ENCODE results near the gene DNAJB7. TPM values are rescaled to one million over a fixed set of nuclear protein-coding genes. Genes with fewer than 3 reads are reported as not detected.

DNAJB7 gene
- total and polyA plus RNA-seq, 2 donors (not counting 3 experiments of a cell fraction or from before 2014, with no cell fraction given), result not detected

DNA sequence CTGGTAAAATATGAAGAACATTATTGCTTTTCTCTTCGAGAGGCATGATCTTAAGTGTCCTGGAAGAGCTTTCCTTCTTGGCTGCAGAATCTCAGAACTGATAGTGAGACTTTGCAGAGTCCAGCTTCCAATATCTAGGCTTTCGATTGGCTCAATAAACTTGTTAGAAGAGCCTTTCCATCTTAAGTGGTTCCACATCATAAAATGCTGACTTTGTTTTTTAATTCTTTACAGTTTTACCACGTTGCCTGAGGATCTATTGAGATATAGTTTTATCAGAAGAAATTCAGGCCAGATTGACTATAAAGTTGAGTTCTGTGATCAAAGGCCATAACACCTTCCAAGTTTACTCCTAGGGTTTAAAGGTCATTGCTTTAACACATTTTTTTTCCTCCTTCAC lies 15.6 kb upstream of the DNAJB7 start:
- Histone ChIP-seq H3K27me3 (ENCODE audit: control insufficient read depth in 2 of 2, insufficient read depth in 2 of 2, low read length in 2 of 2) (no peaks in the 10 kb centered on the region), H4K20me1 (replicated peaks; ENCODE audit: control insufficient read depth, extremely low read depth, insufficient read depth, low read length) (no peaks in the 10 kb centered on the region), H3K79me2 (ENCODE audit: control insufficient read depth, insufficient read depth, low read length) (no peaks in the 10 kb centered on the region), H3K9ac (replicated peaks; ENCODE audit: extremely low read depth, insufficient read depth, low read length) (no peak overlapping the region), H3K4me2 (ENCODE audit: insufficient read depth, low read length) (no peak overlapping the region), H2AFZ (ENCODE audit: low read depth, low read length) (no peak overlapping the region), H3K36me3 (ENCODE audit: control insufficient read depth in 2 of 2, extremely low read depth in 1 of 2, insufficient read depth in 2 of 2, low read length in 2 of 2) (peaks cover 0 to 4% of the 10 kb centered on the region in 2 experiments), H3K4me1 (ENCODE audit: control insufficient read depth, extremely low read depth, insufficient read depth, low read length) (no peaks in the 10 kb centered on the region), H3K27ac (ENCODE audit: insufficient read depth, low read depth, low read length) (no peak overlapping the region), H3K9me1 (replicated peaks; ENCODE audit: control insufficient read depth, extremely low read depth, insufficient read depth, low read length) (no peaks in the 10 kb centered on the region), H3K9me3 (replicated peaks; ENCODE audit: control insufficient read depth, insufficient read depth, low read length) (no peaks in the 10 kb centered on the region), H3K4me3 (replicated peaks in 1 of 3; ENCODE audit: insufficient read depth in 1 of 3, low read depth in 1 of 3, low read length in 3 of 3) (no peak overlapping the region)
- FAIRE-seq (no peak), DNase-seq (ENCODE audit: low read depth, low spot score) (no peak)
- no TSS peak for BruUV-seq (replicated peaks)
- POLR2A ChIA-PET, result no interaction called here
- CTCF ChIA-PET, result interaction anchor here (1.0 to 2.1 kb wide), 4 partner anchors 9 to 45 kb away, joined by 3 to 8 read pairs (median 7); no protein-coding TSS in a partner anchor
- intact Hi-C loops (cut with micrococcal nuclease) (no loop called here), dilution Hi-C loops (cut with MboI; ENCODE audit: extremely low pct_ligation_motif_present, low sequenced_read_pairs) (no loop called here)
- no peak for TF ChIP-seq MYC (IDR thresholded peaks at IDR 0.05; ENCODE audit: low read depth, low read length)
- TF ChIP-seq, protein P1, sequence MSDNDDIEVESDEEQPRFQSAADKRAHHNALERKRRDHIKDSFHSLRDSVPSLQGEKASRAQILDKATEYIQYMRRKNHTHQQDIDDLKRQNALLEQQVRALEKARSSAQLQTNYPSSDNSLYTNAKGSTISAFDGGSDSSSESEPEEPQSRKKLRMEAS (IDR thresholded peaks at IDR 0.05; ENCODE audit: insufficient read depth, insufficient read length), result no peak

GRCh38 chr22:40876907-40877306 lies 15.0 kb upstream of the DNAJB7 start:
- no peak for DNase-seq (ENCODE audit: low read depth, low spot score)
- H3K27me3 ChIP-seq (ENCODE audit: control insufficient read depth in 2 of 2, insufficient read depth in 2 of 2, low read length in 2 of 2), result no peaks in the 10 kb centered on the region
- dilution Hi-C loops (cut with MboI; ENCODE audit: extremely low pct_ligation_motif_present, low sequenced_read_pairs), result no loop called here
- H3K4me2 ChIP-seq (ENCODE audit: insufficient read depth, low read length), result no peak overlapping the region
- no peaks in the 10 kb centered on the region for H3K4me1 ChIP-seq (ENCODE audit: control insufficient read depth, extremely low read depth, insufficient read depth, low read length)
- H3K4me3 ChIP-seq (replicated peaks in 1 of 3; ENCODE audit: insufficient read depth in 1 of 3, low read depth in 1 of 3, low read length in 3 of 3), result no peak overlapping the region
- no peaks in the 10 kb centered on the region for H3K79me2 ChIP-seq (ENCODE audit: control insufficient read depth, insufficient read depth, low read length)
- no peak for FAIRE-seq
- no peak overlapping the region for H3K27ac ChIP-seq (ENCODE audit: insufficient read depth, low read depth, low read length)
- intact Hi-C loops (cut with micrococcal nuclease), result no loop called here
- H3K9me1 ChIP-seq (replicated peaks; ENCODE audit: control insufficient read depth, extremely low read depth, insufficient read depth, low read length), result no peaks in the 10 kb centered on the region
- H2AFZ ChIP-seq (ENCODE audit: low read depth, low read length), result no peak overlapping the region
- no peaks in the 10 kb centered on the region for H3K9me3 ChIP-seq (replicated peaks; ENCODE audit: control insufficient read depth, insufficient read depth, low read length)
- CTCF ChIA-PET, result interaction anchor here (1.0 to 2.1 kb wide), 4 partner anchors 9 to 46 kb away, joined by 3 to 8 read pairs (median 7); no protein-coding TSS in a partner anchor
- H4K20me1 ChIP-seq (replicated peaks; ENCODE audit: control insufficient read depth, extremely low read depth, insufficient read depth, low read length), result no peaks in the 10 kb centered on the region
- H3K9ac ChIP-seq (replicated peaks; ENCODE audit: extremely low read depth, insufficient read depth, low read length), result no peak overlapping the region
- no TSS peak for BruUV-seq (replicated peaks)
- POLR2A ChIA-PET, result no interaction called here
- TF ChIP-seq CTCF (IDR thresholded peaks at IDR 0.05; ENCODE audit: extremely low read depth in 1 of 2, insufficient read depth in 1 of 2, low read depth in 1 of 2, low read length in 2 of 2), result no peak
- TF ChIP-seq FOS (IDR thresholded peaks at IDR 0.05; ENCODE audit: borderline replicate concordance, insufficient read depth, low read length), result no peak
- peaks cover 0 to 4% of the 10 kb centered on the region in 2 experiments for H3K36me3 ChIP-seq (ENCODE audit: control insufficient read depth in 2 of 2, extremely low read depth in 1 of 2, insufficient read depth in 2 of 2, low read length in 2 of 2)
